Measurements from ENCODE around the gene ZNF652. TPM values are rescaled to one million over a fixed set of nuclear protein-coding genes. Genes with fewer than 3 reads are reported as not detected.

ZNF652 gene
- total and polyA plus RNA-seq, 4 donors, result 6.8 to 48.9 (median 37.8) TPM

- WGBS, 2 donors, result 41 to 71% methylated on average over 13 of the region's 13 CpGs
- H3K9me3 ChIP-seq (ENCODE audit: control insufficient read depth in 4 of 4, insufficient read depth in 3 of 4, low read length in 3 of 4), result no peaks in the 10 kb centered on the region
- no peaks in the 10 kb centered on the region for H3K27me3 ChIP-seq (ENCODE audit: control insufficient read depth in 3 of 3, insufficient read depth in 3 of 3, low read length in 2 of 3)
- H3K4me1 ChIP-seq (ENCODE audit: control insufficient read depth in 5 of 5, insufficient read depth in 5 of 5, low read length in 5 of 5), result peaks cover 0 to 4% (median 0%) of the 10 kb centered on the region in 5 donors
- H3K36me3 ChIP-seq (ENCODE audit: control insufficient read depth in 4 of 4, insufficient read depth in 4 of 4, low read length in 4 of 4), result peaks cover 2 to 7% (median 3%) of the 10 kb centered on the region in 4 donors
- no peak for DNase-seq
- H3K9ac ChIP-seq (ENCODE audit: insufficient read depth in 1 of 2, low read length in 2 of 2), result no peak overlapping the region
- no peak overlapping the region for H3K4me3 ChIP-seq
- no peak for ATAC-seq (ENCODE audit: insufficient read depth, low FRiP score)
- H3K27ac ChIP-seq (ENCODE audit: low read depth in 1 of 2, low read length in 1 of 2), result no peak overlapping the region
- no peak for TF ChIP-seq CTCF (IDR thresholded peaks at IDR 0.05; ENCODE audit: control extremely low read depth, extremely low read depth)
Measured at GRCh38 chr17:49316889-49317675, 45.0 kb downstream of the ZNF652 start.

- H3K9ac ChIP-seq (ENCODE audit: insufficient read depth in 1 of 2, low read length in 2 of 2), result no peak overlapping the region
- DNase-seq (no peak), ATAC-seq (ENCODE audit: insufficient read depth, low FRiP score) (no peak)
- H3K27ac ChIP-seq (ENCODE audit: low read depth in 1 of 2, low read length in 1 of 2), result no peak overlapping the region
- H3K4me1 ChIP-seq (ENCODE audit: control insufficient read depth in 5 of 5, insufficient read depth in 5 of 5, low read length in 5 of 5), result peaks cover 0 to 4% (median 0%) of the 10 kb centered on the region in 5 donors
- H3K4me3 ChIP-seq, result no peak overlapping the region
- TF ChIP-seq CTCF (IDR thresholded peaks at IDR 0.05; ENCODE audit: control extremely low read depth, extremely low read depth), result no peak
- H3K9me3 ChIP-seq (ENCODE audit: control insufficient read depth in 4 of 4, insufficient read depth in 3 of 4, low read length in 3 of 4), result no peaks in the 10 kb centered on the region
- H3K36me3 ChIP-seq (ENCODE audit: control insufficient read depth in 4 of 4, insufficient read depth in 4 of 4, low read length in 4 of 4), result peaks cover 2 to 13% (median 7%) of the 10 kb centered on the region in 4 donors
- WGBS, 2 donors, result 62 to 72% methylated on average over 2 of the region's 2 CpGs
- no peaks in the 10 kb centered on the region for H3K27me3 ChIP-seq (ENCODE audit: control insufficient read depth in 3 of 3, insufficient read depth in 3 of 3, low read length in 2 of 3)
Measured at GRCh38 chr17:49316258-49316570, 45.8 kb downstream of the ZNF652 start.

GRCh38 chr17:49315551-49316257 is 46.3 kb downstream of the ZNF652 start:
- Histone ChIP-seq H3K4me1 (ENCODE audit: control insufficient read depth in 5 of 5, insufficient read depth in 5 of 5, low read length in 5 of 5) (peaks cover 0 to 4% (median 0%) of the 10 kb centered on the region in 5 donors), H3K36me3 (ENCODE audit: control insufficient read depth in 4 of 4, insufficient read depth in 4 of 4, low read length in 4 of 4) (peaks cover 2 to 13% (median 8%) of the 10 kb centered on the region in 4 donors), H3K27me3 (ENCODE audit: control insufficient read depth in 3 of 3, insufficient read depth in 3 of 3, low read length in 2 of 3) (no peaks in the 10 kb centered on the region), H3K27ac (ENCODE audit: low read depth in 1 of 2, low read length in 1 of 2) (no peak overlapping the region), H3K4me3 (no peak overlapping the region), H3K9me3 (ENCODE audit: control insufficient read depth in 4 of 4, insufficient read depth in 3 of 4, low read length in 3 of 4) (no peaks in the 10 kb centered on the region), H3K9ac (ENCODE audit: insufficient read depth in 1 of 2, low read length in 2 of 2) (no peak overlapping the region)
- peak; percentile 96 for TF ChIP-seq CTCF (IDR thresholded peaks at IDR 0.05; ENCODE audit: control extremely low read depth, extremely low read depth)
- ATAC-seq (ENCODE audit: insufficient read depth, low FRiP score) (peak; percentile 94), DNase-seq (peak; percentile 74 to 87 (median 81))
- WGBS, 2 donors, result 42 to 44% methylated on average over 9 of the region's 9 CpGs
